Measurements from ENCODE around the gene MAN1B1.

MAN1B1 gene

DNA sequence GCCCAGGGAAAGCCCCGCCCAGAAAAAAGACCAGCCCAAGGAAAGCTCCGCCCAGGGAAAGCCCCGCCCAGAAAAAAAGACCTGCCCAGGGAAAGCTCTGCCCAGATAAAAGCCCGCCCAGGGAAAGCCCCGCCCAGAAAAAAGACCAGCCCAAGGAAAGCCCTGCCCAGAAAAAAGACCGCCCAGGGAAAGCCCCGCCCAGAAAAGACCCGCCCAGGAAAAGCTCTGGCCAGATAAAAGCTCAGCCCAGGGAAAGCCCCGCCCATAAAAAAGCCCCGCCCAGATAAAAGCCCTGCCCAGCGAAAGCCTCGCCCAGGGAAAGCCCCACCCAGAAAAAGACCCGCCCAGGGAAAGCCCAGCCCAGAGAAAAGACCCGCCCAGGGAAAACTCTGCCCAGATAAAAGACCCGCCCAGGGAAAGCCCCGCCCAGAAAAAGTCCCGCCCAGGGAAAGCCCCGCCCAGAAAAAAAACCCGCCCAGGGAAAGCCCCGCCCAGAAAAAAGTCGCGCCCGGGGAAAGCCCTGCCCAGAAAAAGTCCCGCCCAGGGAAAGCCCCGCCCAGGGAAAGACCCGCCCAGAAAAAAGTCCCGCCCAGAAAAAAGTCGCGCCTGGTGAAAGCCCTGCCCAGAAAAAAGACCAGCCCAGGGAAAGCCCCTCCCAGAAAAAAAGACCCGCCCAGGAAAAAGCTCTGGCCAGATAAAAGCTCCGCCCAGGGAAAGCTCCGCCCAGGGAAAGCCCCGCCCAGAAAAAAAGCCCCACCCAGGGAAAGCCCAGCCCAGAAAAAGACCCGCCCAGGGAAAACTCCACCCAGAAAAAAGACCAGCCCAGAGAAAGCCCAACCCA, 64.1 kb downstream of the MAN1B1 start:
- no peak overlapping the region for H3K4me3 ChIP-seq (replicated peaks; ENCODE audit: low read depth, low read length)
- no peak for DNase-seq (ENCODE audit: extremely low read depth, low read depth)
- TF ChIP-seq, protein P1, sequence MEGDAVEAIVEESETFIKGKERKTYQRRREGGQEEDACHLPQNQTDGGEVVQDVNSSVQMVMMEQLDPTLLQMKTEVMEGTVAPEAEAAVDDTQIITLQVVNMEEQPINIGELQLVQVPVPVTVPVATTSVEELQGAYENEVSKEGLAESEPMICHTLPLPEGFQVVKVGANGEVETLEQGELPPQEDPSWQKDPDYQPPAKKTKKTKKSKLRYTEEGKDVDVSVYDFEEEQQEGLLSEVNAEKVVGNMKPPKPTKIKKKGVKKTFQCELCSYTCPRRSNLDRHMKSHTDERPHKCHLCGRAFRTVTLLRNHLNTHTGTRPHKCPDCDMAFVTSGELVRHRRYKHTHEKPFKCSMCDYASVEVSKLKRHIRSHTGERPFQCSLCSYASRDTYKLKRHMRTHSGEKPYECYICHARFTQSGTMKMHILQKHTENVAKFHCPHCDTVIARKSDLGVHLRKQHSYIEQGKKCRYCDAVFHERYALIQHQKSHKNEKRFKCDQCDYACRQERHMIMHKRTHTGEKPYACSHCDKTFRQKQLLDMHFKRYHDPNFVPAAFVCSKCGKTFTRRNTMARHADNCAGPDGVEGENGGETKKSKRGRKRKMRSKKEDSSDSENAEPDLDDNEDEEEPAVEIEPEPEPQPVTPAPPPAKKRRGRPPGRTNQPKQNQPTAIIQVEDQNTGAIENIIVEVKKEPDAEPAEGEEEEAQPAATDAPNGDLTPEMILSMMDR (IDR thresholded peaks at IDR 0.05; ENCODE audit: low read depth, low read length, missing control alignments) = no peak

DNA sequence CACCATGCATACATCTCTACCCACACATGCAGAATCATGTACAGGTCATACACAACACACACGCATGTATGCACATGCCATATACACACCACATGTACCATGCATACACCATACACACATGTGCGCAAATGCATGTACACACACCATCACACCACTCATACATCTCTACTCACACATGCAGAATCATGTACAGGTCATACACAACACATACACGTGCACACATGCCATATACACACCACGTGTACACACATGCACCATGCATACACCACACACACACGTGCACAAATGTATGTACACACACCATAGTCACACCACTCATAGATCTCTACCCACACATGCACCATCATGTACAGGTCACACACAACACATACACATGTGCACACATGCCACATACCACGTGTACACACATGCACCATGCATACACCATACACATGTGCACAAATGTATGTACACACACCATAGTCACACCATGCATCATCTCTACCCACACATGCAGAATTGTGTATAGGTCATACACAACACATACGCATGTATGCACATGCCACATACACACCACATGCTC, 66.1 kb downstream of the MAN1B1 start:
- TF ChIP-seq, protein P1 (IDR thresholded peaks at IDR 0.05; ENCODE audit: low read depth, low read length, missing control alignments) = no peak
- DNase-seq (ENCODE audit: extremely low read depth, low read depth) = no peak
- H3K4me3 ChIP-seq (replicated peaks; ENCODE audit: low read depth, low read length) = no peak overlapping the region

DNA sequence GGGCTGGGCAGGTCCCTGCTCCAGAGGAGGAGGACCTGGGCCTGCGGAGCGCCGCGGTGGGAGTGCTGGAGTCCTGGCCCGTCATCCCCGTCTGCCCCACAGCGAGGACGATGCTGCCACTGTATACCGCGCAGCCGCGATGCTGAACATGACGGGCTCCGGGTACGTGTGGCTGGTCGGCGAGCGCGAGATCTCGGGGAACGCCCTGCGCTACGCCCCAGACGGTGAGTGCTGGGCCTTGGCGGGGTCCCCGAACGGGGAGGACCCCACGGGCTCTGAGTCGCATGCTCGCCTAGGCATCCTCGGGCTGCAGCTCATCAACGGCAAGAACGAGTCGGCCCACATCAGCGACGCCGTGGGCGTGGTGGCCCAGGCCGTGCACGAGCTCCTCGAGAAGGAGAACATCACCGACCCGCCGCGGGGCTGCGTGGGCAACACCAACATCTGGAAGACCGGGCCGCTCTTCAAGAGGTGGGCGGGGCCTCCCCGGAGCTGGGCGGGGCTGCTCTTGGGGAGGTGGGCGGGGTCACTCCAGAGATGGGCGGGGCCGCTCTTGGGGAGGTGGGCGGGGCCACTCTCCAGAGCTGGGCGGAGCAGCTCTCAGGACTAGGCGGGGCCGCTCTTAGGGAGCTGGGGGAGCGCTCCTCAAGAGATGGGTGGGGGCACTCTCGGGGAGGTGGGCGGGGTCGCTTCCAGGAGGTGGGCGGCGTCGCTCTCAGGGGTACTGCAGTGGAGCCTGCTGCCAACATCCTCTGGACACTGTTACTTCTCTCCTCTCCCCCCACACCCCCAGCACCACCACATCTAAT, 70.0 kb downstream of the MAN1B1 start:
- H3K4me3 ChIP-seq (replicated peaks; ENCODE audit: low read depth, low read length) = peak overlapping the region; percentile 21; the same call in 1 of the 2 replicates
- DNase-seq (ENCODE audit: extremely low read depth, low read depth) = no peak
- TF ChIP-seq, protein P1 (IDR thresholded peaks at IDR 0.05; ENCODE audit: low read depth, low read length, missing control alignments) = no peak

DNA sequence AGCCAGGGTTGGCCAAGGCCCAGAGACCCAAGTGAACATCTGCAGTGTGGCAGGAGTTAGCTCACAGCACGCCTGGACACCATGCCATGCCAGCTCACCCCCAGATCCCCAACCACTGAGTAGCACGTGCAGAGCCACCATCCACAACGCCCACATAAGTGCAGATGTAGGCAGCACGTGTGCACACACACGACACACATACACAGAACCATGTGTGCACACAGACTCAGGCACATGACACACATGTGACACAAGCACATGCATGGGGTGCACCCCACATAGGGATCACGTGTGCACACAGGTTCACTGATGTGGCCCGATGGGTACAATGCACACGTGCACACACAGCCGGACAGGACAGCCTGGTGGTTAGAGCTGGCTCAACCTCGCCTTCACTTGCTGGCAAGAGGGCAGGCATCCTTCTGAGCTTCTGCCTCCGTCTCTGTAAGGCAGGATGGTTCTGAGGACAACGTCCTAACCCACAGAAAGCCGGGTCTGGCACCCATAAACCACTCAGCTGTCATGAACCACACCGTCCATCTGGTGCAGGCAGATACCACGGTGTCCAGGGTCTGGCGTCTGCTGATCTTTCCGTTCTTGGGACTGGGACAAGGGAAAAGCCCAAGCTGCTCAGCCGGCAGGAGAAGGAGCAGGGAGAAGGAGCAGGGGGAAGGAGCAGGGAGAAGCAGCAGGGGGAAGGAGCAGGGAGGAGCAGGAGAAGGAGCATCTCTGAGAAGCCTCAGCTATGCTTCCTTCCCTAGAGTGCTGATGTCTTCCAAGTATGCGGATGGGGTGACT, 71.0 kb downstream of the MAN1B1 start:
- DNase-seq (ENCODE audit: extremely low read depth, low read depth) = no peak
- TF ChIP-seq, protein P1 (IDR thresholded peaks at IDR 0.05; ENCODE audit: low read depth, low read length, missing control alignments) = no peak
- H3K4me3 ChIP-seq (replicated peaks; ENCODE audit: low read depth, low read length) = no peak overlapping the region

DNA sequence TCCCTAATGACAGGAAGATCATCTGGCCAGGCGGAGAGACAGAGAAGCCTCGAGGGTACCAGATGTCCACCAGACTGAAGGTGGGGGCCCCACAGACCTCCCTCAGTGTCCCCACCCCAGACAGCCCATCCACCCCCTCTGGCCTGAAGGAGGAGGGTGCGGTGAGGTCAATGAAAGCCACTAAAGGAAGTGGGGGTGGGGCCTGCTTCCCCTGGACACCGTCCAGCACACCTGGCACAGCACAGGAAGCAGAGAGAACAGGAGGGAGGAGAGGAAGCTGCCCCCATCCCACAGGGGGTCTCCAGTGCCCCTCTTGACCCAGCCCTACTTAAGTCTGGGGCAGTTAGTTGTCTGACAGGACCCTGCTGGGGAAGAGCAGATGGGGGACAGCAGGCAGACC, 71.8 kb downstream of the MAN1B1 start:
- TF ChIP-seq, protein P1 (IDR thresholded peaks at IDR 0.05; ENCODE audit: low read depth, low read length, missing control alignments) = no peak
- DNase-seq (ENCODE audit: extremely low read depth, low read depth) = no peak
- H3K4me3 ChIP-seq (replicated peaks; ENCODE audit: low read depth, low read length) = no peak overlapping the region

Data from HFF-Myc (cell line).